Smooth muscle cell (in vitro differentiated cells): ENCODE results near the gene PTPRN2. TPM values are rescaled to one million over a fixed set of nuclear protein-coding genes. Genes with fewer than 3 reads are reported as not detected.
"Not testable (repeated sequence)": the region's sequence is repeated elsewhere in the genome, so short reads cannot be mapped to it uniquely, and the experiment has no call there.

Source experiments
- DNase-seq: peaks from one replicate; lab custom pipeline; 2025; ENCODE audit not compliant: unreplicated experiment; lab: John Stamatoyannopoulos, UW
- H2AFZ ChIP-seq: fragments of 200-600 bp; sonication (generic); 2 replicates; pipeline ENCODE4 v1.6.0; 2016; ENCODE audit warnings: antibody characterized with exemption, low read depth, mild to moderate bottlenecking
- H3F3A ChIP-seq: fragments of 200-600 bp; sonication (generic); 2 replicates; pipeline ENCODE4 v1.6.0; 2017; ENCODE audit warnings: antibody characterized with exemption, low read depth
- H3K27ac ChIP-seq: fragments of 200-600 bp; sonication (generic); 2 replicates; pipeline ENCODE4 v1.5.1; 2016; ENCODE audit warnings: low read depth, mild to moderate bottlenecking
- H3K27me3 ChIP-seq: fragments of 200-600 bp; sonication (generic); 2 replicates; pipeline ENCODE4 v1.6.1; 2016; ENCODE audit warnings: low read depth, mild to moderate bottlenecking
- H3K36me3 ChIP-seq: fragments of 200-600 bp; sonication (generic); 2 replicates; pipeline ENCODE4 v1.5.1; 2016; ENCODE audit warnings: low read depth
- H3K4me1 ChIP-seq: fragments of 200-600 bp; sonication (generic); 2 replicates; pipeline ENCODE4 v1.5.1; 2016; ENCODE audit warnings: low read depth
- H3K4me2 ChIP-seq: fragments of 200-600 bp; sonication (generic); 2 replicates; pipeline ENCODE4 v1.6.0; 2016; ENCODE audit warnings: mild to moderate bottlenecking
- H3K4me3 ChIP-seq: fragments of 200-600 bp; sonication (generic); 2 replicates; pipeline ENCODE4 v1.5.1; 2016; ENCODE audit warnings: mild to moderate bottlenecking
- H3K79me2 ChIP-seq: fragments of 200-600 bp; sonication (generic); 2 replicates; pipeline ENCODE4 v1.6.0; 2016; ENCODE audit warnings: low read depth, mild to moderate bottlenecking
- H3K9ac ChIP-seq: fragments of 200-600 bp; sonication (generic); 2 replicates; pipeline ENCODE4 v1.6.0; 2016; ENCODE audit warnings: low read depth
- H3K9me3 ChIP-seq: fragments of 200-600 bp; sonication (generic); replicated peaks from 2 replicates; pipeline ENCODE4 v1.5.1; 2016; ENCODE audit warnings: low read depth
- H4K20me1 ChIP-seq: fragments of 200-600 bp; sonication (generic); 2 replicates; pipeline ENCODE4 v1.6.0; 2016; ENCODE audit warnings: low read depth
- WGBS: methylation state at CpG from one replicate; pipeline ENCODE4 v1.1.7; 2016; ENCODE audit warnings: low lambda C conversion rate; 5-methylcytosine and 5-hydroxymethylcytosine counted together
- polyA plus RNA-seq: library from polyadenylated mRNA; unstranded; fragments of >200 nt; fragmentation: Nextera tagmentation; extraction: Ambion mirVana; gene quantifications from 2 replicates; pipeline ENCODE4 v1.2.1, GENCODE V29; 2016
- total RNA-seq: library from RNA; depleted of rRNA; stranded (reverse); fragments of >200 nt; gene quantifications from 2 replicates; pipeline ENCODE4 v1.2.3, GENCODE V29; 2014
- TF ChIP-seq, protein P1 (sequence below): fragments of 200-600 bp; sonication (generic); IDR thresholded peaks from 2 replicates; pipeline ENCODE4 v1.5.1; 2017; ENCODE audit warnings: borderline replicate concordance, mild to moderate bottlenecking, antibody characterized with exemption; ENCODE audit not compliant: insufficient read depth, poor library complexity, severe bottlenecking

PTPRN2 gene
- total and polyA plus RNA-seq, 2 experiments from 2014 or later, result 0.09 to 0.87 TPM

DNA sequence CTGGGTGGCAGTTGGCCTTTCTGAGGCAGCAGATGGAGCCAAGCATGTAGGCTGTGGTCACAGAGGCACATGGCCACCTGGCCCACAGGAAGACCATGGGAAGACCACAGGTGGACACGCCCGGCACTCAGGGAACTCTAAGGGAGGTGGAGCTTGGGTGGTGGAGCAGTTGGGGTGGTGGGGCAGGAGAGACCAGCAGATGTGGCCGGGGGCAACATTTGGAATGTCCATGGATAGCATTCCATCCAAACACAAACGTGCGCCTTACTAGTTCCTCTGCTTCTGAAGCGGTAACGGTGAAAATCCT, 290.9 kb downstream of the PTPRN2 start:
- Histone ChIP-seq H3K4me1 (peaks cover 8% of the 10 kb centered on the region), H3K79me2 (no peaks in the 10 kb centered on the region), H3K27ac (no peak overlapping the region), H3K36me3 (no peaks in the 10 kb centered on the region), H3K4me2 (no peak overlapping the region), H2AFZ (no peak overlapping the region), H3K9me3 (no peaks in the 10 kb centered on the region), H3K27me3 (no peaks in the 10 kb centered on the region), H3F3A (no peaks in the 10 kb centered on the region), H4K20me1 (no peaks in the 10 kb centered on the region), H3K4me3 (no peak overlapping the region), H3K9ac (no peak overlapping the region)
- WGBS, result 95% methylated on average over 6 of the region's 7 CpGs
- TF ChIP-seq, protein P1, sequence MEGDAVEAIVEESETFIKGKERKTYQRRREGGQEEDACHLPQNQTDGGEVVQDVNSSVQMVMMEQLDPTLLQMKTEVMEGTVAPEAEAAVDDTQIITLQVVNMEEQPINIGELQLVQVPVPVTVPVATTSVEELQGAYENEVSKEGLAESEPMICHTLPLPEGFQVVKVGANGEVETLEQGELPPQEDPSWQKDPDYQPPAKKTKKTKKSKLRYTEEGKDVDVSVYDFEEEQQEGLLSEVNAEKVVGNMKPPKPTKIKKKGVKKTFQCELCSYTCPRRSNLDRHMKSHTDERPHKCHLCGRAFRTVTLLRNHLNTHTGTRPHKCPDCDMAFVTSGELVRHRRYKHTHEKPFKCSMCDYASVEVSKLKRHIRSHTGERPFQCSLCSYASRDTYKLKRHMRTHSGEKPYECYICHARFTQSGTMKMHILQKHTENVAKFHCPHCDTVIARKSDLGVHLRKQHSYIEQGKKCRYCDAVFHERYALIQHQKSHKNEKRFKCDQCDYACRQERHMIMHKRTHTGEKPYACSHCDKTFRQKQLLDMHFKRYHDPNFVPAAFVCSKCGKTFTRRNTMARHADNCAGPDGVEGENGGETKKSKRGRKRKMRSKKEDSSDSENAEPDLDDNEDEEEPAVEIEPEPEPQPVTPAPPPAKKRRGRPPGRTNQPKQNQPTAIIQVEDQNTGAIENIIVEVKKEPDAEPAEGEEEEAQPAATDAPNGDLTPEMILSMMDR, result no peak
- DNase-seq, result no peak

DNA sequence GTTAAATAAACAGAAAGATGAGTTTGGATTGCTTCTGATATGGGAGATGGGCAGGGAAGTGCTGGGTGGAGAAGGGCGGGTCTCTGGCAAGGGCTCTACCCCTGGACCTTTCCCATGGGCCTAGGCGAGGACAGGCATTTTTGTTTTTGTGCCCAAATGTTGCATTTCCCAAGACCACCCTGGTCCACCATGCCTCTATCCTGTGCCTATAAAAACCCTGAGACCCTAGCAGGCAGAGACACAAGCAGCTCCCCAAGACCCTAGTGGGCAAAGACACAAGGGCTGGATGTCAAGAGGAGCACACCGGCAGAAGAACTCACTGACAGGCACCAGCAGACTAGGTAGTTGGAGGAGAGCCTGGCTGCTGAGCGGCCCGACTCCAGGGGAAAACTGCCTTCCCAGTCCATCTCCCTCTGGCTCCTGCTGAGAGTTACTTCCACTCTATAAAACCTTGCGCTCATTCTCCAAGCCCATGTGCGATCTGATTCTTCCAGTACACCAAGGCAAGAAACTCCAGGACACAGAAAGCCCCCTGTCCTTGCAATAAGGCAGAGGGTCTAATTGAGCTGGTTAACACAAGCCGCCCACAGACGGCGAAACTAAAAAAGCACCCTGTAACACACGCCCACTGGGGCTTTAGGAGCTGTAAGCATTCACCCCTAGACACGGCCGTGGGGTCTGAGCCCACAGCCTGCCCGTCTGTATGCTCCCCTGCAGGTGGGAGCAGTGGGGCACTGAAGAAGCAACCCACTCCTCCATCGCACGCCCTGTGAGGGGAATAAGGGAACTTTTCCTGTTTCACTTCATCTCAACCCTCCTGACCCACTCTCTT, 291.4 kb downstream of the PTPRN2 start:
- Histone ChIP-seq H3K27me3 (no peaks in the 10 kb centered on the region), H3K9me3 (no peaks in the 10 kb centered on the region), H3K4me3 (no peak overlapping the region), H3K4me1 (peaks cover 9% of the 10 kb centered on the region), H4K20me1 (no peaks in the 10 kb centered on the region), H3K79me2 (no peaks in the 10 kb centered on the region), H3K9ac (no peak overlapping the region), H3K4me2 (no peak overlapping the region), H3F3A (no peaks in the 10 kb centered on the region), H3K27ac (no peak overlapping the region), H2AFZ (no peak overlapping the region), H3K36me3 (no peaks in the 10 kb centered on the region)
- WGBS, result 92% methylated on average over 16 of the region's 16 CpGs
- TF ChIP-seq, protein P1, result no peak
- no peak for DNase-seq

DNA sequence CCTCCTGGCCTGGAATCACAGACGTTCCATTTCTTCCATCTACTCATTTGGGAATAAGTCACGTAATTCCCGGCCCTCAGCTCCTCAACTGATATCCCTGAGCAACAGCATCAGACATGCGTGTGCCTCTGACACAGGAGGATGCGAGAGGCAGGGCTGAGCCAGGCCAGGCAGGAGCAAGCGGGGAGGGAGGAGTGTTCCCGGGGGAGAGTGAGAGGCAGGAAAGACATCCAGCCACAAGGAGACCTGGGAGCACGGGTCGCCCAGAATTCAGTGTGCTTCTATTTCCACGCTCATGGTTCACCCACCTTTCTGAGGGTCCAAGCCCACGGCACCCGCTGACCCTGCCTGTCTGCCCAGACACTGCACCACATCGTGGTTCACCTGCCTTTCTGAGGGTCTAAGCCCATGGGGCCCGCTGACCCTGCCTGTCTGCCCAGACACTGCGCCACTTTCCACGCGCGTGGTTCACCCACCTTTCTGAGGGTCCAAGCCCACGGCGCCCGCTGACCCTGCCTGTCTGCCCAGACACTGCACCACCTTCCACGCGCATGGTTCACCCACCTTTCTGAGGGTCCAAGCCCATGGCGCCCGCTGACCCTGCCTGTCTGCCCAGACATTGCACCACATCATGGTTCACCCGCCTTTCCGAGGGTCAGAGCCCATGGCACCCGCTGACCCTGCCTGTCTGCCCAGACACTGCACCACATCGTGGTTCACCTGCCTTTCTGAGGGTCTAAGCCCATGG, 293.0 kb downstream of the PTPRN2 start:
- not testable (repeated sequence) for H3K4me3 ChIP-seq, H3K9me3 ChIP-seq, H3K36me3 ChIP-seq, H3K4me1 ChIP-seq, H3K27ac ChIP-seq, H3K27me3 ChIP-seq, H2AFZ ChIP-seq, H3K9ac ChIP-seq, H3K4me2 ChIP-seq, H4K20me1 ChIP-seq, H3K79me2 ChIP-seq, H3F3A ChIP-seq, DNase-seq
- 94% methylated on average over 28 of the region's 29 CpGs for WGBS

DNA sequence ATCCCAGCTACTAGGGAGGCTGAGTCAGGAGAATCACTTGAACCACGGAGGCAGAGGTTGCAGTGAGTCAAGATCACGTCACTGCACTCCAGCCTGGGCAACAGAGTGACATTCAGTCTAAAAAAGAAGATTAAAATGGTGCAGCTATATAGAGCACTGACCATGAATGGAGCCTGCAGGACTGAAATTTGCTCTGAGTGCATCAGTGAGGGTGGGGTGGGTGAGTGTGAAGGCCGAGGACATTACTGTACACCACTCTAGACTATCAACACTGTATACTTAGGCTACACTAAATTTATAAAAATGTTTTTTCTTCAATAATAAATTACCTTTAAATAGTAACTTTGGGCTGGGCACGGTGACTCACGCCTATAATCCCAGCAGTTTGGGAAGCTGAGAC, 294.7 kb downstream of the PTPRN2 start:
- WGBS, result 87% methylated on average over 5 of the region's 5 CpGs
- Histone ChIP-seq H2AFZ (no peak overlapping the region), H3K9me3 (peaks cover 16% of the 10 kb centered on the region), H3K4me2 (no peak overlapping the region), H3K36me3 (no peaks in the 10 kb centered on the region), H3K27me3 (no peaks in the 10 kb centered on the region), H3K4me3 (no peak overlapping the region), H3K79me2 (no peaks in the 10 kb centered on the region), H3K27ac (no peak overlapping the region), H3F3A (no peaks in the 10 kb centered on the region), H3K4me1 (peaks cover 9% of the 10 kb centered on the region), H4K20me1 (no peaks in the 10 kb centered on the region), H3K9ac (no peak overlapping the region)
- TF ChIP-seq, protein P1, result no peak
- DNase-seq, result no peak
